ENCODE measurements around the gene RPL29. TPM values are rescaled to one million over a fixed set of nuclear protein-coding genes. Genes with fewer than 3 reads are reported as not detected.

Gene RPL29
- total and polyA plus RNA-seq, 2 of the 13 experiments (the other 11 are each of a cell fraction or from before 2014, with no cell fraction given) = 1,348 to 2,263 TPM

DNA sequence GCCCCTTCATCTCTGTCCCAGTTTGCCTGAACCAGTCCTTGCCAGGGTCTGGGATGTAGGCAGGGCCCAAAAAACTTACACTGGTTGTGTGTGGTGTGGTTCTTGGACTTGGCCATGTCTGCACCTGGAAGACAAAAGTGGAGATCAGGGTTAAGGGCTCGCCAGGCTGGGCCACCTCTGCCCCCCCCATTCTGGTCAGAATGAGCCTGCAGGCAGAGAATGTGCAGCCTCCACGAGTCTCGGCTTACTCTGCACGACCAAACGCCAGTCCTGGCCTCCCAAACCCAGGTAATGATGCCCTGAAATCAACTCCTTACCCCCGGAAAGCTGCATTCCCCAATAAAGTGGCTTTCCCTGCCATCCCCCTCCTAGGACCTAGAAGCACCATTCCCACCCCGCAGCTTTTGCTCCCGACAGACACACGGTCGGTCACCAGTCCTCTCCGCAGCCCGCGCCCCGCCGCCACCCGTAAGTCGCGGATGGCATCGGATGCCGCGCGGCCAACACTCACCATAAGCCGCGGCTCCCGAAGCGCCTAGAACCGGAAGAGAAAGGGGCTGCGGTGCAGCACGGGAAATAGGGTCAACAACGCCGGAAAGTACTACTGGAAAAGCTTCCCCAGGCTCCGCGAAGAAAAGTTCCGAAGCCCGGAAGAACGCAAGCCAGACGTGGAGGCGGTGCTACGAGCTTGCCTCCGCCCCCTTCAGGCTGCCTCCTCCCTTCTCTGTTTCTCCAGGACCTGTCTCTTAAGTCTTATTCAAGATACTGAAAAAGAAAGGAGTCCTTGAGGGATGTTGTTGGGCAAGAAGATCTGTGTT, at the start of gene RPL29 (continued):
- TF ChIP-seq JUND (CRISPR knock-in tag; IDR thresholded peaks at IDR 0.05) (no peak), SUZ12 (IDR thresholded peaks at IDR 0.05; ENCODE audit: low read depth, low read length) (peak; percentile 38; the same call in 1 of the 2 replicates), SRY (CRISPR knock-in tag; IDR thresholded peaks at IDR 0.05) (peak; percentile 81), NBN (conservative IDR thresholded peaks at IDR 0.05) (no peak), MEIS1 (CRISPR knock-in tag; IDR thresholded peaks at IDR 0.05; ENCODE audit: borderline replicate concordance) (peak; percentile 61; the same call in 1 of the 2 replicates), NFKB2 (CRISPR knock-in tag; IDR thresholded peaks at IDR 0.05; ENCODE audit: borderline replicate concordance) (peak; percentile 93; the same call in 1 of the 2 replicates), FOSL1 (CRISPR knock-in tag; IDR thresholded peaks at IDR 0.05; ENCODE audit: borderline replicate concordance) (no peak), SRSF4 (IDR thresholded peaks at IDR 0.05; ENCODE audit: low read depth, low read length, poor library complexity, severe bottlenecking) (no peak), ZNF234 (CRISPR knock-in tag; conservative IDR thresholded peaks at IDR 0.05) (no peak), SP2 (CRISPR knock-in tag; IDR thresholded peaks at IDR 0.05) (peak; percentile 35; the same call in 1 of the 2 replicates), ZNF30 (CRISPR knock-in tag; IDR thresholded peaks at IDR 0.05) (peak; percentile 65; the same call in 1 of the 2 replicates), NCOA1 (CRISPR knock-in tag; IDR thresholded peaks at IDR 0.05) (peak; percentile 69; the same call in 1 of the 2 replicates), PTBP1 (IDR thresholded peaks at IDR 0.05; ENCODE audit: low read depth, low read length, poor library complexity, severe bottlenecking) (peak; percentile 73), ZNF724P (CRISPR knock-in tag; IDR thresholded peaks at IDR 0.05; ENCODE audit: borderline replicate concordance) (no peak; the same call in 1 of the 2 replicates), HOXA5 (CRISPR knock-in tag; IDR thresholded peaks at IDR 0.05) (peak; percentile 93), SMC3 (IDR thresholded peaks at IDR 0.05; ENCODE audit: low read length) (no peak), CHD2 (IDR thresholded peaks at IDR 0.05; ENCODE audit: low read depth, low read length) (no peak), ZNF350 (CRISPR knock-in tag; IDR thresholded peaks at IDR 0.05; ENCODE audit: borderline replicate concordance, low read depth) (peak; percentile 97; the same call in 1 of the 2 replicates), ZMAT3 (CRISPR knock-in tag; conservative IDR thresholded peaks at IDR 0.05) (peak; percentile 89; the same call in 1 of the 2 replicates), TCF7 (IDR thresholded peaks at IDR 0.05; ENCODE audit: low read depth) (no peak), NAIF1 (CRISPR knock-in tag; IDR thresholded peaks at IDR 0.05; ENCODE audit: borderline replicate concordance) (peak; percentile 85), ZNF34 (CRISPR knock-in tag; IDR thresholded peaks at IDR 0.05; ENCODE audit: borderline replicate concordance) (no peak), LCORL (IDR thresholded peaks at IDR 0.05) (no peak), LCORL (CRISPR knock-in tag; IDR thresholded peaks at IDR 0.05) (peak; percentile 13; the same call in 1 of the 2 replicates), ZNF691 (CRISPR knock-in tag; IDR thresholded peaks at IDR 0.05; ENCODE audit: borderline replicate concordance, low read depth) (peak; percentile 66), ZNF333 (CRISPR knock-in tag; IDR thresholded peaks at IDR 0.05; ENCODE audit: borderline replicate concordance) (0 out of 2 replicates have a peak, but pooled peaks have one; percentile 26), ATF5 (CRISPR knock-in tag; IDR thresholded peaks at IDR 0.05; ENCODE audit: low read depth) (no peak), SRSF9 (IDR thresholded peaks at IDR 0.05; ENCODE audit: borderline replicate concordance, insufficient read depth, low read depth, low read length, poor library complexity, severe bottlenecking) (no peak)
- TF ChIP-seq, protein P1, sequence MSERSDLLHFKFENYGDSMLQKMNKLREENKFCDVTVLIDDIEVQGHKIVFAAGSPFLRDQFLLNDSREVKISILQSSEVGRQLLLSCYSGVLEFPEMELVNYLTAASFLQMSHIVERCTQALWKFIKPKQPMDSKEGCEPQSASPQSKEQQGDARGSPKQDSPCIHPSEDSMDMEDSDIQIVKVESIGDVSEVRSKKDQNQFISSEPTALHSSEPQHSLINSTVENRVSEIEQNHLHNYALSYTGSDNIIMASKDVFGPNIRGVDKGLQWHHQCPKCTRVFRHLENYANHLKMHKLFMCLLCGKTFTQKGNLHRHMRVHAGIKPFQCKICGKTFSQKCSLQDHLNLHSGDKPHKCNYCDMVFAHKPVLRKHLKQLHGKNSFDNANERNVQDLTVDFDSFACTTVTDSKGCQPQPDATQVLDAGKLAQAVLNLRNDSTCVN (CRISPR knock-in tag; IDR thresholded peaks at IDR 0.05; ENCODE audit: borderline replicate concordance) = peak; percentile 93

All from HepG2 (cell line).